NCI-H146 treated with DMSO at 0.1 percent for 48 hours (cell line): ENCODE measurements around the gene LRRC56.
A peak's percentile ranks its signal among the peaks of the same experiment; 100 is the strongest.

Experiments used
- DNase-seq: peaks from one replicate; lab custom pipeline; 2025; ENCODE audit not compliant: unreplicated experiment; lab: John Stamatoyannopoulos, UW

The LRRC56 gene

GRCh38 chr11:537622-538430 lies 499 bp downstream of the LRRC56 start:
- no peak for DNase-seq

- no peak for DNase-seq
Measured at GRCh38 chr11:538431-539051, 1.2 kb downstream of the LRRC56 start.

- DNase-seq: no peak
Measured at GRCh38 chr11:539971-540481, 2.7 kb downstream of the LRRC56 start.

GRCh38 chr11:540583-541432 lies 3.5 kb downstream of the LRRC56 start:
- no peak for DNase-seq

- no peak for DNase-seq
Measured at GRCh38 chr11:541433-541885, 4.1 kb downstream of the LRRC56 start.

GRCh38 chr11:544817-545166 lies 7.5 kb downstream of the LRRC56 start:
- DNase-seq: no peak

- DNase-seq: no peak
Measured at GRCh38 chr11:545171-545570, 7.8 kb downstream of the LRRC56 start.

GRCh38 chr11:548700-549603 lies 11.6 kb downstream of the LRRC56 start:
- DNase-seq: no peak

GRCh38 chr11:550021-550745 lies 12.9 kb downstream of the LRRC56 start:
- no peak for DNase-seq

GRCh38 chr11:550746-551085 lies 13.4 kb downstream of the LRRC56 start:
- DNase-seq: no peak

- DNase-seq: no peak
Measured at GRCh38 chr11:551131-551530, 13.8 kb downstream of the LRRC56 start.

- DNase-seq: no peak
Measured at GRCh38 chr11:551596-551995, 14.3 kb downstream of the LRRC56 start.

- no peak for DNase-seq
Measured at GRCh38 chr11:553083-553987, 16.0 kb downstream of the LRRC56 start.

GRCh38 chr11:553988-554340 lies 16.6 kb downstream of the LRRC56 start:
- no peak for DNase-seq

- peak; percentile 78 for DNase-seq
Measured at GRCh38 chr11:554428-555226, 17.3 kb downstream of the LRRC56 start.

GRCh38 chr11:555227-555779 lies 18.0 kb downstream of the LRRC56 start:
- DNase-seq: peak; percentile 78

GRCh38 chr11:555780-556661 lies 18.7 kb downstream of the LRRC56 start:
- DNase-seq: no peak
